ENCODE results near the gene XXYLT1. TPM values are rescaled to one million over a fixed set of nuclear protein-coding genes. Genes with fewer than 3 reads are reported as not detected.

XXYLT1 gene
- total RNA-seq, 1 experiment from 2014 or later, result 10.9 TPM

- TF ChIP-seq ZBTB33 (IDR thresholded peaks at IDR 0.05; ENCODE audit: extremely low read depth, insufficient replicate concordance, low read length) (no peak), JUND (IDR thresholded peaks at IDR 0.05) (no peak), ZNF274 (IDR thresholded peaks at IDR 0.05; ENCODE audit: low read depth, low read length) (no peak), MAX (IDR thresholded peaks at IDR 0.05) (no peak)
Measured at GRCh38 chr3:195120267-195120601, 150.7 kb downstream of the XXYLT1 start (continued).

- no TSS peak for BruUV-seq (replicated peaks)
- intact Hi-C loops (cut with micrococcal nuclease), result loop anchor here (2.0 kb wide), 1 partner anchor 139 kb away; no protein-coding TSS in a partner anchor
- ChIA-PET RAD21 (ENCODE audit: low non-redundant PET in 1 of 2, low total read pairs in 2 of 2, uncharacterized antibody in 2 of 2, unreplicated experiment in 2 of 2) (interaction anchor here (0.6 to 0.7 kb wide), 2 partner anchors 436 to 437 kb away, joined by 3 to 5 read pairs; no protein-coding TSS in a partner anchor), CTCF (interaction anchor here (0.7 to 3.2 kb wide), 5 partner anchors 13 to 647 kb away, joined by 3 to 22 read pairs (median 8); partner anchors contain the start of gene LSG1), POLR2A (interaction anchor here (1.0 to 1.5 kb wide), 5 partner anchors 19 to 447 kb away, joined by 3 to 4 read pairs (median 3); partner anchors contain the start of gene LSG1)
- Histone ChIP-seq H3K4me1 (ENCODE audit: control insufficient read depth in 1 of 2, insufficient read depth in 2 of 2, low read length in 2 of 2) (peaks cover 30 to 44% of the 10 kb centered on the region in 2 experiments), H3K9ac (ENCODE audit: low read length) (peak overlapping the region; percentile 52), H3K27me3 (ENCODE audit: insufficient read depth, low read length) (no peaks in the 10 kb centered on the region), H3K9me2 (ENCODE audit: insufficient read depth) (no peaks in the 10 kb centered on the region), H2AFZ (ENCODE audit: low read depth, low read length, poor library complexity, severe bottlenecking) (peak overlapping the region; percentile 54), H3K27ac (ENCODE audit: low read depth, low read length) (peak overlapping the region; percentile 57), H3K4me2 (ENCODE audit: low read length) (peak overlapping the region; percentile 83), H3K4me3 (replicated peaks in 1 of 2; ENCODE audit: low read depth in 1 of 2, low read length in 2 of 2) (peak overlapping the region; percentile 2 to 47; a peak in 3 of 4 replicates), H3K9me3 (ENCODE audit: control insufficient read depth in 1 of 2, insufficient read depth in 1 of 2, low read depth in 1 of 2, low read length in 2 of 2) (no peaks in the 10 kb centered on the region), H4K20me1 (ENCODE audit: insufficient read depth) (no peaks in the 10 kb centered on the region), H3K79me2 (ENCODE audit: insufficient read depth, low read length) (no peaks in the 10 kb centered on the region), H3K36me3 (ENCODE audit: control insufficient read depth in 1 of 2, insufficient read depth in 2 of 2, low read length in 2 of 2) (no peaks in the 10 kb centered on the region)
- DNase-seq (ENCODE audit: low read depth, low spot score), result no peak
- ATAC-seq, result peak; percentile 73
- TF ChIP-seq POLR2AphosphoS5 (IDR thresholded peaks at IDR 0.05; ENCODE audit: low read depth, low read length) (no peak), JUND (IDR thresholded peaks at IDR 0.05) (no peak; the same call in 1 of the 2 replicates), EZH2 (IDR thresholded peaks at IDR 0.05) (no peak), CBX3 (IDR thresholded peaks at IDR 0.05; ENCODE audit: low read depth) (no peak; the same call in 1 of the 2 replicates), RAD21 (IDR thresholded peaks at IDR 0.05; ENCODE audit: low read depth) (0 out of 2 replicates have a peak, but pooled peaks have one; percentile 5), ELF1 (IDR thresholded peaks at IDR 0.05; ENCODE audit: borderline replicate concordance, low read depth) (no peak), POLR2A (IDR thresholded peaks at IDR 0.05; ENCODE audit: borderline replicate concordance, extremely low read depth, insufficient read depth, insufficient read length) (no peak), MAX (IDR thresholded peaks at IDR 0.05) (peak; percentile 22; the same call in 1 of the 2 replicates), CTCF (IDR thresholded peaks at IDR 0.05 in 2 of 3, conservative IDR thresholded peaks at IDR 0.05 in 1 of 3; ENCODE audit: borderline replicate concordance in 1 of 3, insufficient read depth in 1 of 3, low read depth in 2 of 3, low read length in 2 of 3) (no peak), ZBTB33 (IDR thresholded peaks at IDR 0.05; ENCODE audit: extremely low read depth, insufficient replicate concordance, low read length) (no peak), ZFX (IDR thresholded peaks at IDR 0.05) (no peak), EGR1 (IDR thresholded peaks at IDR 0.05; ENCODE audit: low read depth) (no peak), SP1 (IDR thresholded peaks at IDR 0.05; ENCODE audit: low read depth) (peak; percentile 28; the same call in 1 of the 2 replicates), CEBPB (IDR thresholded peaks at IDR 0.05; ENCODE audit: low read depth) (no peak; the same call in 1 of the 2 replicates)
Measured at GRCh38 chr3:195119461-195120266, 151.3 kb downstream of the XXYLT1 start.

All from HCT116 (cell line).